ENCODE data around the gene ULK2.
"Not testable (repeated sequence)": the region's sequence is repeated elsewhere in the genome, so short reads cannot be mapped to it uniquely, and the experiment has no call there.

DNA sequence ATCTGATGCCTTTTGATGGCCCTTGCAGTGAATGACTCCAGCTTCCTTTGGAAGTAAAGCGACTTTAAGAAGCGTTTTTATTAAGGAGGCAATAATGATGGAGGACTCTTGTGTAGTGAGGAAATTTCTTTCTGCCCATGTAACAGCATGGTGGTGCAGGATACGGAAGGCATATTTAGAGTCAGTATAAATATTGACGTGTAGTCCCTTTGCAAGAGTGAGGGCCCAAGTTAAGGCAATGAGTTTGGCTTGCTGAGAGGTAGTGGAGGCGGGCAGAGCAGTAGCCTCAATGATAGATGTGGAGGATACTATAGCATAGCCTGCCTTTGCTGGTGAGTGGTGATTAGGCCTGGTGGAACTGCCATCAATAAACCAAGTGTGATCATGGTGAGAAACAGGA lies 22.3 kb upstream of the ULK2 start:
- TF ChIP-seq, protein P1, sequence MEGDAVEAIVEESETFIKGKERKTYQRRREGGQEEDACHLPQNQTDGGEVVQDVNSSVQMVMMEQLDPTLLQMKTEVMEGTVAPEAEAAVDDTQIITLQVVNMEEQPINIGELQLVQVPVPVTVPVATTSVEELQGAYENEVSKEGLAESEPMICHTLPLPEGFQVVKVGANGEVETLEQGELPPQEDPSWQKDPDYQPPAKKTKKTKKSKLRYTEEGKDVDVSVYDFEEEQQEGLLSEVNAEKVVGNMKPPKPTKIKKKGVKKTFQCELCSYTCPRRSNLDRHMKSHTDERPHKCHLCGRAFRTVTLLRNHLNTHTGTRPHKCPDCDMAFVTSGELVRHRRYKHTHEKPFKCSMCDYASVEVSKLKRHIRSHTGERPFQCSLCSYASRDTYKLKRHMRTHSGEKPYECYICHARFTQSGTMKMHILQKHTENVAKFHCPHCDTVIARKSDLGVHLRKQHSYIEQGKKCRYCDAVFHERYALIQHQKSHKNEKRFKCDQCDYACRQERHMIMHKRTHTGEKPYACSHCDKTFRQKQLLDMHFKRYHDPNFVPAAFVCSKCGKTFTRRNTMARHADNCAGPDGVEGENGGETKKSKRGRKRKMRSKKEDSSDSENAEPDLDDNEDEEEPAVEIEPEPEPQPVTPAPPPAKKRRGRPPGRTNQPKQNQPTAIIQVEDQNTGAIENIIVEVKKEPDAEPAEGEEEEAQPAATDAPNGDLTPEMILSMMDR (IDR thresholded peaks at IDR 0.05), result not testable (repeated sequence)
- TF ChIP-seq POLR2AphosphoS5 (IDR thresholded peaks at IDR 0.05; ENCODE audit: low read depth, low read length); SIN3A (IDR thresholded peaks at IDR 0.05; ENCODE audit: borderline replicate concordance, insufficient read depth, low read depth, low read length): not testable (repeated sequence)
- TF ChIP-seq, protein P2, sequence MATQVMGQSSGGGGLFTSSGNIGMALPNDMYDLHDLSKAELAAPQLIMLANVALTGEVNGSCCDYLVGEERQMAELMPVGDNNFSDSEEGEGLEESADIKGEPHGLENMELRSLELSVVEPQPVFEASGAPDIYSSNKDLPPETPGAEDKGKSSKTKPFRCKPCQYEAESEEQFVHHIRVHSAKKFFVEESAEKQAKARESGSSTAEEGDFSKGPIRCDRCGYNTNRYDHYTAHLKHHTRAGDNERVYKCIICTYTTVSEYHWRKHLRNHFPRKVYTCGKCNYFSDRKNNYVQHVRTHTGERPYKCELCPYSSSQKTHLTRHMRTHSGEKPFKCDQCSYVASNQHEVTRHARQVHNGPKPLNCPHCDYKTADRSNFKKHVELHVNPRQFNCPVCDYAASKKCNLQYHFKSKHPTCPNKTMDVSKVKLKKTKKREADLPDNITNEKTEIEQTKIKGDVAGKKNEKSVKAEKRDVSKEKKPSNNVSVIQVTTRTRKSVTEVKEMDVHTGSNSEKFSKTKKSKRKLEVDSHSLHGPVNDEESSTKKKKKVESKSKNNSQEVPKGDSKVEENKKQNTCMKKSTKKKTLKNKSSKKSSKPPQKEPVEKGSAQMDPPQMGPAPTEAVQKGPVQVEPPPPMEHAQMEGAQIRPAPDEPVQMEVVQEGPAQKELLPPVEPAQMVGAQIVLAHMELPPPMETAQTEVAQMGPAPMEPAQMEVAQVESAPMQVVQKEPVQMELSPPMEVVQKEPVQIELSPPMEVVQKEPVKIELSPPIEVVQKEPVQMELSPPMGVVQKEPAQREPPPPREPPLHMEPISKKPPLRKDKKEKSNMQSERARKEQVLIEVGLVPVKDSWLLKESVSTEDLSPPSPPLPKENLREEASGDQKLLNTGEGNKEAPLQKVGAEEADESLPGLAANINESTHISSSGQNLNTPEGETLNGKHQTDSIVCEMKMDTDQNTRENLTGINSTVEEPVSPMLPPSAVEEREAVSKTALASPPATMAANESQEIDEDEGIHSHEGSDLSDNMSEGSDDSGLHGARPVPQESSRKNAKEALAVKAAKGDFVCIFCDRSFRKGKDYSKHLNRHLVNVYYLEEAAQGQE (IDR thresholded peaks at IDR 0.05; ENCODE audit: insufficient read depth in 1 of 2, low read depth in 2 of 2, low read length in 1 of 2), result not testable (repeated sequence)

Measured in Panc1 (cell line).